ENCODE results near the gene SHFL. TPM values are rescaled to one million over a fixed set of nuclear protein-coding genes. Genes with fewer than 3 reads are reported as not detected.

The SHFL gene
- total RNA-seq, 4 donors from 2014 or later: 23.4 to 31.6 (median 26.2) TPM

DNA sequence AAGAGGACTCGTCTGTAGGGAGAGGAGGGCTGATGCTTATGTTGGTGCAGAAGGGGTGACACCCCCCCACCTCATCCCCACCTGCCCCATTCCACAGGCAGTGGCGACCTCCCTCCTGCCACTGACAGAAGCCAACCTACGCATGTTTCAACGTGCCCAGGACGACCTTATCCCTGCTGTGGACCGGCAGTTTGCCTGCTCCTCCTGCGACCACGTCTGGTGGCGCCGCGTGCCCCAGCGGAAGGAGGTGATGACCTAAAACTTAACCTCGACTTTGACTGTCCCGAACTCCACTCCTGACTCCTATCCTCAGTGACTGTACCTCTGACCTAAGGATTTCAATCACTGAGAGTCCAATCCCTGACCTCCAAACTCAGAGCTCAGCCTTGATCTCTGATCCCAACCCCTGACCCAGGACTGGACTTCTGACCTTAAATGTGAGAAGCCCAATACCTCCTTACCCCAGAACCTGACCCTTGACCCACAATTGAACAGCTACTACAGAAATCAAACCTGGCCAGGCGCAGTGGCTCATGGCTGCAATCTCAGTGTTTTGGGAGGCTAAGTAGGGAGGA, 3.8 kb downstream of the SHFL start:
- no peak for ATAC-seq
- Histone ChIP-seq H3K27ac (no peak overlapping the region), H3K36me3 (peaks cover 0 to 49% of the 10 kb centered on the region in 2 donors), H3K4me1 (peaks cover 0 to 15% (median 0%) of the 10 kb centered on the region in 3 donors), H3K4me3 (no peak overlapping the region), H3K27me3 (no peaks in the 10 kb centered on the region), H3K9me3 (no peaks in the 10 kb centered on the region)
- TF ChIP-seq EP300 (IDR thresholded peaks at IDR 0.05) (no peak), POLR2A (IDR thresholded peaks at IDR 0.05) (no peak), POLR2AphosphoS5 (IDR thresholded peaks at IDR 0.05) (no peak)
- TF ChIP-seq, protein P1, sequence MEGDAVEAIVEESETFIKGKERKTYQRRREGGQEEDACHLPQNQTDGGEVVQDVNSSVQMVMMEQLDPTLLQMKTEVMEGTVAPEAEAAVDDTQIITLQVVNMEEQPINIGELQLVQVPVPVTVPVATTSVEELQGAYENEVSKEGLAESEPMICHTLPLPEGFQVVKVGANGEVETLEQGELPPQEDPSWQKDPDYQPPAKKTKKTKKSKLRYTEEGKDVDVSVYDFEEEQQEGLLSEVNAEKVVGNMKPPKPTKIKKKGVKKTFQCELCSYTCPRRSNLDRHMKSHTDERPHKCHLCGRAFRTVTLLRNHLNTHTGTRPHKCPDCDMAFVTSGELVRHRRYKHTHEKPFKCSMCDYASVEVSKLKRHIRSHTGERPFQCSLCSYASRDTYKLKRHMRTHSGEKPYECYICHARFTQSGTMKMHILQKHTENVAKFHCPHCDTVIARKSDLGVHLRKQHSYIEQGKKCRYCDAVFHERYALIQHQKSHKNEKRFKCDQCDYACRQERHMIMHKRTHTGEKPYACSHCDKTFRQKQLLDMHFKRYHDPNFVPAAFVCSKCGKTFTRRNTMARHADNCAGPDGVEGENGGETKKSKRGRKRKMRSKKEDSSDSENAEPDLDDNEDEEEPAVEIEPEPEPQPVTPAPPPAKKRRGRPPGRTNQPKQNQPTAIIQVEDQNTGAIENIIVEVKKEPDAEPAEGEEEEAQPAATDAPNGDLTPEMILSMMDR (IDR thresholded peaks at IDR 0.05): no peak
- 73% methylated on average over 10 of the region's 15 CpGs; no CpG with 5 or more reads in 1 of the 2 donors for WGBS, 2 donors (ENCODE audit: low coverage in 1 of 2)

- ATAC-seq: no peak
Observed at GRCh38 chr19:10091370-10091687, 5.2 kb downstream of the SHFL start.

DNA sequence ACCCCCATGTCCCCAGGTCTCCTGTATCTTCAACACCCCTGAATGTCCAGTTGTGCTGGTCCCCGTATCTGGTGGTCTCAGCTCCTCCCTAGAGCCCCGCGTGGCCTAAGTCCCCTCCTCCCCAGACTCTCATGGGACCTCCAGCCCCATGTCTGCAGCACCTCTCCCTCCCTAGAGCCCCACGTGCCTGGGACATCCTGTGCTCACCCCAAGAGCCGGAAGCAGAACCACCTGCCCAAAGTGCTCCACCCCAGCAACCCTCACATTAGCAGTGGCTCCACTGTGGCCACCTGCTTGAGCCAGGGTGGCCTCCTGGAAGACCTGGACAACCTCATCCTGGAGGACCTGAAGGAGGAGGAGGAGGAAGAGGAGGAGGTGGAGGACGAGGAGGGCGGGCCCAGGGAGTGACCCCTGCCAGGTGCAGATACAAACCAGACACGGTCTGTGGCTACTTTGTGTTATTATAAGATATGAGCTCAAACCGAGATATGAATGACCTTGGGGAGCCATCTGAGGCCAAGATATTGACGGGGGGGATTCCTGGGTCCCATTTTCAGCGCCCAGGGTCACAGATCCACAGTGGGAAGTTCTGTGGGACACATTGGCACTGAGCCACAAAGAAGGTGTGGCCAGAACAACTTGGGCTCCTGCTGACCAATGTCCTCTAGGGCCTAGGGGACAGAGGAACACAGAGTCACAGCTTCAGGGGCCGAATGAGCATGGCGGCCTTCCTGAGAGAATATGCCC, 6.0 kb downstream of the SHFL start:
- WGBS, 2 donors (ENCODE audit: low coverage in 1 of 2): 78 to 80% methylated on average over 3 to 5 of the region's 13 CpGs
- H3K27ac ChIP-seq: no peak overlapping the region
- H3K9me3 ChIP-seq: no peaks in the 10 kb centered on the region
- H3K4me3 ChIP-seq: no peak overlapping the region
- no peak for ATAC-seq
- no peaks in the 10 kb centered on the region for H3K27me3 ChIP-seq
- TF ChIP-seq, protein P1 (IDR thresholded peaks at IDR 0.05): no peak
- peaks cover 0 to 49% of the 10 kb centered on the region in 2 donors for H3K36me3 ChIP-seq
- H3K4me1 ChIP-seq: peaks cover 0 to 18% (median 0%) of the 10 kb centered on the region in 3 donors

More at GRCh38 chr19:10091370-10091687, 5.2 kb downstream of the SHFL start:
- no peak overlapping the region for H3K4me3 ChIP-seq
- TF ChIP-seq POLR2AphosphoS5 (IDR thresholded peaks at IDR 0.05) (no peak), EP300 (IDR thresholded peaks at IDR 0.05) (no peak), POLR2A (IDR thresholded peaks at IDR 0.05) (no peak)
- TF ChIP-seq, protein P1 (IDR thresholded peaks at IDR 0.05): no peak
- H3K27ac ChIP-seq: no peak overlapping the region
- 78% methylated on average over 6 of the region's 17 CpGs; no CpG with 5 or more reads in 1 of the 2 donors for WGBS, 2 donors (ENCODE audit: low coverage in 1 of 2)
- H3K36me3 ChIP-seq: peaks cover 0 to 49% of the 10 kb centered on the region in 2 donors
- H3K27me3 ChIP-seq: no peaks in the 10 kb centered on the region
- peaks cover 0 to 19% (median 0%) of the 10 kb centered on the region in 3 donors for H3K4me1 ChIP-seq
- H3K9me3 ChIP-seq: no peaks in the 10 kb centered on the region

DNA sequence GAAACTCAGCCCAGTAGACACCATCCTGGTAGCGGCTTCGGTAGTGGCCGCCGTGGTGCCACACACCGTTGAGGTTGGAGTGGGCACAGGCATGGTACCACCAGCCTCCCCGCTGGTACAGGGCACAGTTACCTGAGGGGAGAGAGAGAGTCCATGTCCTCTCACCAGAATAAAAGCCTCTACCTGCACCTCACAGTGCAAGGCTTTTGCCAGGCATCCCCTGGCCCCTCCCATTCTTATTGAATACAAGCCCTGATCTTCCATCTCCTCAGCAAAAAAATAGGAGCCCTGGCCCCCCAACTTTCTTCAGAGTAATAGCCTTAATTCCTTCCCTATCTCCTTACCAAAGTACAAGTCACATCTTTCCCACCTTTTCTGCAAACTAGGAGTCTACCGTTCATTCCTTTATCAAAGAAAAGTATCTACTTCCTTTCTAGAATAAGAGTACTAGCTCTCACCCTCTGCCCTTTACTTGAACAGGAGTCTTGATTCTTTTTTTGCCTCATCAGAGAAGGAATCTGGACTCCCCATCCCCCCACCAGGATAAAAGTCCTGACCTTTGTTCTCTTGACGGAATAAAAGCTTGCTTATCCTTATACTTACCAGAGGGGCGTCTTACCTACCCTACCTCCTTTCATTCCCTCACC, 6.7 kb downstream of the SHFL start:
- H3K27ac ChIP-seq: no peak overlapping the region
- TF ChIP-seq POLR2A (IDR thresholded peaks at IDR 0.05) (no peak), POLR2AphosphoS5 (IDR thresholded peaks at IDR 0.05) (no peak), EP300 (IDR thresholded peaks at IDR 0.05) (no peak)
- TF ChIP-seq, protein P1 (IDR thresholded peaks at IDR 0.05): no peak
- peaks cover 0 to 17% (median 0%) of the 10 kb centered on the region in 3 donors for H3K4me1 ChIP-seq
- no peaks in the 10 kb centered on the region for H3K27me3 ChIP-seq
- H3K36me3 ChIP-seq: peaks cover 0 to 49% of the 10 kb centered on the region in 2 donors
- no peak for ATAC-seq
- no peak overlapping the region for H3K4me3 ChIP-seq
- H3K9me3 ChIP-seq: no peaks in the 10 kb centered on the region
- WGBS, 2 donors (ENCODE audit: low coverage in 1 of 2): 69% methylated on average over 4 of the region's 9 CpGs; no CpG with 5 or more reads in 1 of the 2 donors

Measured in gastroesophageal sphincter (tissue), 4 donors.